Measurements from ENCODE around the gene EXOSC3.

DNA sequence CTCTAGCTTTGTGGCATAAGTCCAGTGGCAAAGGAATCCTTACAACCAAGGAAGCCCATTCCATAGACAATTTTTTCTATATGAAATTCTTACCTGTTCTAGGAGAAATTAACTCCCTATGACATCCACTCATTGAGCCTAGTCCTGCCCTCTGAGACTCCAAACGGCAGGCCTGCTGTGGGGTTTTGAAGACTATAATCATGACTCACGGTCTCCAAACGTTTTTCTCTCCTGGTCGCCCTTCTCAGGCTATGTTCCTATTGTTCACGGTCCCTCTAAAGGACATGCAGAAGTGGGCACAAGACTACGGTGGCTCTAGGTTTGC is 611 bp downstream of the EXOSC3 start:
- TF ChIP-seq CTCF (tag by site-specific recombination; IDR thresholded peaks at IDR 0.05) (no peak), ZNF398 (tag by site-specific recombination; IDR thresholded peaks at IDR 0.05) (no peak), ZNF221 (tag by site-specific recombination; IDR thresholded peaks at IDR 0.05; ENCODE audit: borderline replicate concordance) (no peak), ZNF670 (tag by site-specific recombination; IDR thresholded peaks at IDR 0.05; ENCODE audit: low read depth) (no peak), ZNF76 (tag by site-specific recombination; IDR thresholded peaks at IDR 0.05; ENCODE audit: borderline replicate concordance, low read depth) (no peak), ZNF146 (tag by site-specific recombination; IDR thresholded peaks at IDR 0.05) (no peak), ZNF157 (tag by site-specific recombination; IDR thresholded peaks at IDR 0.05) (no peak), KLF16 (tag by site-specific recombination; IDR thresholded peaks at IDR 0.05) (no peak), ZNF830 (tag by site-specific recombination; IDR thresholded peaks at IDR 0.05; ENCODE audit: low read depth) (no peak), ZNF354C (tag by site-specific recombination; IDR thresholded peaks at IDR 0.05; ENCODE audit: borderline replicate concordance, low read depth) (no peak)

Data from HEK293 (cell line).